Measurements from ENCODE around the gene ARID5A. TPM values are rescaled to one million over a fixed set of nuclear protein-coding genes. Genes with fewer than 3 reads are reported as not detected.
A peak's percentile ranks its signal among the peaks of the same experiment; 100 is the strongest.

The ARID5A gene
- total and polyA plus RNA-seq, 2 of the 13 experiments (the other 11 are each of a cell fraction or from before 2014, with no cell fraction given) = 6.0 to 9.5 TPM

GRCh38 chr2:96501886-96502810 lies 34.4 kb upstream of the ARID5A start (continued):
- TF ChIP-seq PRMT3 (CRISPR knock-in tag; IDR thresholded peaks at IDR 0.05; ENCODE audit: borderline replicate concordance, low read depth) (no peak), KAT2B (IDR thresholded peaks at IDR 0.05; ENCODE audit: borderline replicate concordance, low read depth, low read length) (no peak), PHB2 (IDR thresholded peaks at IDR 0.05; ENCODE audit: partially characterized antibody) (no peak), HDAC6 (IDR thresholded peaks at IDR 0.05; ENCODE audit: low read depth, low read length) (no peak), PRDM10 (CRISPR knock-in tag; IDR thresholded peaks at IDR 0.05; ENCODE audit: low read depth) (no peak), REPIN1 (CRISPR knock-in tag; IDR thresholded peaks at IDR 0.05; ENCODE audit: borderline replicate concordance, low read depth) (peak; percentile 80), KDM6A (CRISPR knock-in tag; IDR thresholded peaks at IDR 0.05; ENCODE audit: low read depth) (no peak), ZNF710 (CRISPR knock-in tag; IDR thresholded peaks at IDR 0.05; ENCODE audit: borderline replicate concordance) (peak; percentile 63), E2F5 (CRISPR knock-in tag; conservative IDR thresholded peaks at IDR 0.05) (no peak), ZNF850 (CRISPR knock-in tag; conservative IDR thresholded peaks at IDR 0.05) (no peak), ZNF790 (CRISPR knock-in tag; IDR thresholded peaks at IDR 0.05; ENCODE audit: borderline replicate concordance) (no peak), CCAR2 (optimal IDR thresholded peaks at IDR 0.05; ENCODE audit: low read depth, low read length) (no peak), ZNF512 (CRISPR knock-in tag; IDR thresholded peaks at IDR 0.05) (no peak), TSC22D2 (CRISPR knock-in tag; IDR thresholded peaks at IDR 0.05; ENCODE audit: borderline replicate concordance) (peak; percentile 14; the same call in 1 of the 2 replicates), SRF (IDR thresholded peaks at IDR 0.05; ENCODE audit: low read depth, low read length) (no peak)
